AML-193 (cell line): Measurements from ENCODE around the gene LDLRAD4.
"Not testable (repeated sequence)": the region's sequence is repeated elsewhere in the genome, so short reads cannot be mapped to it uniquely, and the experiment has no call there.

Experiments
- DNase-seq, 2 experiments: peaks; one replicate each; lab custom pipeline; 2025; lab: John Stamatoyannopoulos, UW

LDLRAD4 gene

GRCh38 chr18:13598591-13598990 lies 380.0 kb downstream of the LDLRAD4 start:
- no peak for DNase-seq

DNA sequence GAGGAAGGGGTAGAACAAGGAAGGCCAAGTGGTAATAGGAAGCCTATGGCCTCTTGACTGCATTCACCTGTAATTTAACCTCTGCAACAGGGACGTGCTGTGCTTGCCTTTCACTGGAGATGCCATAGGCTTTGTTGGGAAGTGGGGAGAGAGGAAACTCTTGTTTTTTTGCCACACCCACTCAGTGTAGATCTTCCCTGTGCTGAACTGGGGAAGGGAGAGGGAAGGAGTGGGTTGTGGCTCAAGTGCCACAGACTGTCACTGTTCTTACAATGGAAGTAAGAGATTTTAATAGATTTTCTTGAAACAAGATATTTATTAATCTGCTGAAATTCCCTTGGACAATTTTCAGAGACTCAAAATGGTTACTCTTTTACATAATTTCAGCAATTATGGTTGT lies 380.5 kb downstream of the LDLRAD4 start:
- DNase-seq, result no peak

GRCh38 chr18:13603304-13604019 lies 384.9 kb downstream of the LDLRAD4 start:
- no peak for DNase-seq

DNA sequence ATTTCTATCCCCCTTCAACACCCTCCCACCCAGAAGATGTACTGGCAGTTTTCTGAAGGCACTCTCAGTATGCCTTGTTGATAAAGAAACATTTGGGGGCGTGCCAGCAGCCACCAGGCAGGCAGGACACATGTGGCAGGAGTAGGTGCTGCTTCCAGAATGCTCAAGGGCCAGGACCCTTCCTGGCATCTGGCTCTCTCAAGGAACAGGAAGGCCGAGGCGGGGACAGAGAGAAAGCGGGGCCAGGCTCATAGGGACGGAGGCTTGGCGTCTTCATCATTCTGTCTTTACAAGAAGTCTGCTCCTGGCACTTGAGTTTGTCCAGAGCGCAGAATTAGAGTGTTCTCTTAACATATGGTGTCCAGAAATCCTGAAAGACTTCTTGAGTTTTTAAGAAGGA lies 386.2 kb downstream of the LDLRAD4 start:
- no peak for DNase-seq

GRCh38 chr18:13605477-13605876 lies 386.9 kb downstream of the LDLRAD4 start:
- DNase-seq, result no peak

DNA sequence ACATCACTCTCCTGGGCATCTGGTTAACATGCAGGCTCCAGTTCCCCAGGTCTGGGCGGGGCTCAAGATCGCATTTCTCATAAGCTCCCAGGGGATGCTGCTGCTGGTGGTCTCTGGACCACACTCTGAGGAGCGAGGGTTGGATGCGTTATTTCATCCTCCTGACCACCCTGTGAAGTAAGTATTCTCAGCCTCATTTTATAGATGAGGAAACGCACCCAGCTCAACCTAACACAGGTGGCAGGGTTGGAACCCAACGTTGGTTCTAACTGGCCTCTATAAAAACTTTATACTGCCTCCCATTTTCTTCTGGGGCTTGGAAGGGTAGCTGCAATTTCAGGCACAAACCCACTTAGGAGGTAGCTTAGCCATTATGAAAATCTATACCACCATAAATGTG lies 387.3 kb downstream of the LDLRAD4 start:
- no peak for DNase-seq

DNA sequence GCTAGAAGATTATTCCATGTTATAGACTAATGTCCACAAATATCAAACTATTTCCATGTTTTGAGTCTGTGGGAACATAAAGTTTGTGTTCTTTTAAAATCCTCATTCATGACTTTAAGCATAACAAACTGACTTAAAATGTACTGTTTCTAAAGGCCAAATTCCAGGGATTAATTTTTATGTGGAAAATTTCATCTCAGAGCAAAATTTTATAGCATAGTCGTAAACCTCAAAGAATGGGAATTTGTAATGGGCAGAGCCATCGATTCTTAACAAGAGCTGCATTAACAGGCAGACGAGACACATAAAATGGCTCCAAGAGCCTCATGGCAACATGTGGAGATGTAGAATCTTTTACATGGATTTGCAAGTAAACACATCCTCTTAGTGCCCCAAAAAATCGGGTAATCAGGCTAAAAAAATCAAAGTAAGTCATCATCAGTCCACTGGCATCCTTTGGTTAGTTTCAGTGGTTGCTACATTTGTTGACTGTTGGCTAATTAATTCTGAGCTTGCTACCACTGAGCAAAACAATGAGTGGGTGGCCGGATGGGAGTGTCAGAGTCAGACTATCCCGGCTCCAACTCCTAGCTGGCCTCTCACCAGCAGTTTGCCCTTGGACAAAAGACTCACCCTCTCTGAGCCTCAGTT lies 388.2 kb downstream of the LDLRAD4 start:
- no peak for DNase-seq

DNA sequence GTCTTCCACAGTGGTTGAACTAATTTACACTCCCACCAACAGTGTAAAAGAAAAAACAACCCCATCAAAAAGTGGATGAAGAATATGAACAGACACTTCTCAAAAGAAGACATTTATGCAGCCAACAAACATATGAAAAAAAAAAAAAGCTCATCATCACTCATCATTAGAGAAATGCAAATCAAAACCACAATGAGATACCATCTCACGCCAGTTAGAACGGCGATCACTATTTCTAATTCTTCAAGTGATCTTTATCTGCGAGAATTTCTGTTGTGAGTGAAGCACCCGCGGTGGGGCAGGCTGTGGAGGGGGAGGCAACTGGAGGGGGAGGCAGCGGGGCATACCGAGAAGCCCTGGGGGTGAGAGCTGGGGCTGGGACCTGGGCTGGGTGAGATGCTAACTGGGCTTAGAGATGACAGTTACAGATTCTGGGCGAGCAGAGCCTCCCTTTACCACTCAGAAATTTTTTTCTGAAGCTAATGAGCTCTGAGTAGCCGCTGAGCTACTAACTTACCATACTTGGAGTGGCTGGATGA lies 389.5 kb downstream of the LDLRAD4 start:
- not testable (repeated sequence) for DNase-seq

DNA sequence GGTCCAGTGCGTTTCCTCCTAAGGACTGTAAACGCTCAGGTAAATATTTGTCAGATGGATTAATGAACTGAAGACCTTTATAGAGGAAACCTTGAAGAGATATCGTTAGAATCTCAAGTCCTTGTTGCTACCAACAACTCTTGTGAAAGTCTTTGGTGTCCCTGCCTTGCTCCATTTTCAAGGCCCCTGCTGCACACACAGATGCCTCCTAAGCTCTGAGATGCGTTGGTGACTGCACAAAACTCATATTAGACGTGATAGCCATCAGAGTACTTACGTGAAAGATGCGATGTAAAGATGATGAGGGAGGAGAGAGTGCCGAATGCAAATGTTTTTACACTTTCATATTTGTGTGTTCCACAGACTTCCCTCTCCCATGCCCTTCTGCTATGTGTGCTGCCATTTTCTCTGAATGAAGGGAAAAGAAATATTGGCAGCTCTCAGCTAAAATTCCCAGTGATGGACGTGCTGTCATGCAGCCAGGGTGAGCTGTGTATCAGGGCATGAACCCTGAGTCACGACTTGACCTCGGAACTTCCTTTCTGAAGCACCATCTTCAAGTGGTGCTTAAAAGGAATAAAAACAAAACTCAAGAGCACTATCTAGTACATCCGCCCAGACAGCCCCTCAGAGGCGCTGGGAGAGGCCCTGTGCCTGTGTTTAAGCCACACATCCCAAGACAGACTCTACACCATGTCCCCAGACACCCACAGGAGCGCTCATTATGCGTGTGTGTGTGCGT lies 390.4 kb downstream of the LDLRAD4 start:
- no peak for DNase-seq

GRCh38 chr18:13610555-13611141 lies 392.1 kb downstream of the LDLRAD4 start:
- no peak for DNase-seq

DNA sequence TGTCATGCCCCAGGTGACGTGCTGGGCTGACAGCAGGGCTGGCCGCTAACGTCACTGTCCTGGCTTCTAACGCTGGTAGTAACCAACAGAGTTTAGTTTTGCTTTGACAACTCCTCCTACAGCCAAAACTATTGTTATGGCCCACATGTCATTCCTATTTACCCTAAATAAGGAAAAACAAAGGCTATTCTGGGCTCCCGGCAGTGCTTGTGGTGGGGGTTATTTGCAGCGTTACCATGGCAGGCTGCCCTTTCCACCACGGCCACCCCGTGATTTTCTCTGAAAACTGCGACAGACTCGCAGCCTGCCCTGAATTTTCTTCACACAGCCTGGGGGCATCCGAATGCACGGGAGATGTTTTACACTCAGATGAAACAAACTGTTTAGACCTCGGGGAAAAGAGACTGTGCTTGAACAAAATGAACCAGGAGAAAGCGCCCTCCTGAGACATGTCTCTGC lies 392.6 kb downstream of the LDLRAD4 start:
- no peak for DNase-seq

- DNase-seq, result no peak
Measured at GRCh38 chr18:13611601-13612195, 393.1 kb downstream of the LDLRAD4 start.

GRCh38 chr18:13612196-13612997 lies 393.8 kb downstream of the LDLRAD4 start:
- DNase-seq, result no peak

DNA sequence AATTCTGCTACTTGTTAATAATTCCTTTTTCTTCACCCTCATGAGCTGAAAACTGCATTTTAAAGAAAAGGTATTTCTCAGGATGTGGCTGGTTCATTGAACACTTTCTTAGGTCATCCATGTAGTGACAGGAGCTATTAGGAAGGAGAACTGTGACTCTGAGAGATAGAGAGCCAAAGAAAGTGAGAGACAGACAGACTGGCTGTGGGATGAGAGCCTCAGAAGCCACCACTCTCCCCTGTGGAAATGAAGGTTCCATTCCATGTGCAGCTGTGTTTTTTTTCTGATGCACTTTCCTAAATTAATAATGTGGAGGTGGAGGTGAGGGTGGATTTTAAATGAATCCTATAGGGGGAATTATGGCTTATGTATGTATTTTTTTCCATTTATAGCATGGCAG lies 394.5 kb downstream of the LDLRAD4 start:
- no peak for DNase-seq

DNA sequence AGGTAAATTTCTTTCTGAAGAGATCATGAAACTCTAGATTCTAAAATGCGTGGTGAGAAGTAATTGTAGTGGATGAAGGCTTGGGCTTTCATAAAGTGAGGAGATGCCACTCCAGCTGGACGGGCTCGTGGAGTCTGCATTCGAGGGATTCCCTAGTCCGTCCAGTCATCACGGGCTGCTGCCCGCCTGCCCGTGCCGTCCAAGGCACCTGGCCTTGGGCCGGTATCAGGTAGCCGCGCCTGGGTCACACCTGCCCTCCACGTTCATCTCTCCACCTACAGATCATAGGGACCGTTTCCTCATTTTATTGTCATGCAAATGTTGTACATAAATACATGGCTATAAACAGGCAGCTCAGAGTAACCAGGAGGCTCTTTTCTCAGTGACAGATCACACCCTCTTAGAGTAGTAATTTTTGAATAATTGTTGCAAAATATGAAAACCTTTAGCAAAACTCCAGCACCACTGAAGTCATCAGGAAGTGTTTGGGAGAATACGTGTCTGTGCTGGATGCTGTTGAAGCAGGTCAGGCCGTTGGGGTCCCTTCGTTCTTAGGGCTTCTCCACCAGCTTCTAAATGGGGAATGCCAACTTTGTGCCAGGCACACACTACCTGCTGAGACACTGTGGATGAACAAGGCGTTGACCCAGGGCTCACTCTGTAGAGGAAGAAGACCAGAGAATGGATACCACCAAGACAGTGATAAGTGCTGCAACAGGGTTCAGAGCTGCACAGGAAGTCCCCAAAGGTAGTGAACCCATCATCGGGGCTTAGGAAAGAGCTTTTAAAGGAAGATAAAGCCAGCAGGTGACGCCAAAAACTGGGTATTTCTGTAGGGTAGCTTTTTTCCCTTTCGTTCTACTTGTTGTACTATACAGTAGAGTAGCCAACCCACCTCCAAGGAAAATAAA lies 395.3 kb downstream of the LDLRAD4 start:
- DNase-seq, result no peak

GRCh38 chr18:13614641-13615288 lies 396.2 kb downstream of the LDLRAD4 start:
- no peak for DNase-seq

GRCh38 chr18:13615432-13615861 lies 396.9 kb downstream of the LDLRAD4 start:
- DNase-seq, result no peak

DNA sequence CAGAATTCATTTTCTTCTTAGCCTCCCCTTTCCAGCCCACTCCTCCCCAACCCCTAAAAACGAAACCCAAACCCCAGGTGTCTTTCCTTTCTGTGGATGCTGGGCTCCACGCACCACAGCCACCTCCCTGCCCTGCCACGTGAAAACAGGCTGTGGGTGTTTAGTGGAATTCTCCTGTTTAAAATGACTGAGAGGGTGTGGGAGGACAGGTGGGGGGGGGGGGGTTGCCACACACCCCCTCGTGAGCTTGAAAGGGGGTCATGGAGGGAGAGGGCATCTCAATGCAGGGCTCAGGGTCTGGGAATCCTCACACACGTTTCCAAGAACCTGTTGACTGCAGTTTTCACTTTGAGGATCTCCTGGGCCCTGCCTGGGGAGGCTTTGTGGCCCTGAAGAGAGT lies 397.5 kb downstream of the LDLRAD4 start:
- no peak for DNase-seq

DNA sequence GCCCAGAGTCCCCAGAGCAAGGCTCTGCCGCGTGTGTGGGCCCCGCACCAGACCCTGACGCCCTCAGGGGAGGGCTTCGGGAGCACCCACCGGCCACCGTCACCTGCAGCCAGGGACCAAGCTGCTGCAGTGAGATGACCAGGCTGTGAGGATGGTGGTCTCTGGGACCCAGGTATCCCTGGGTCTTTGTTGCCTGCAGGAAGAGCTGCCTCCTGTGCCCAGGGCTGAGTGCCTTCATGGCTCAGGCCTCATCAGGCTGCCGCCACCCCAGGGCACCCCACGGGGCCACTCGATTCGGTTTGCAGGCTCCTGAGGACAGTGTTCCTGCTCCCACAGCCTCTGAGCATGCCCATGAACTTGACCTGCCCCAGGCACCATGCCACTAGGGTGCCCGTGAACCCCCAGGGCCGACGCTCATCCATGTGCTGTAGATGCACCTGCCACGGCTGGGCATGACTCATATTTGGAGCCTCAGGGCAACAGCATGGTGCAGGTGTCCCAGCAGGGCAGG lies 398.0 kb downstream of the LDLRAD4 start:
- DNase-seq, result no peak
